ENCODE data around the gene TET3.
"Not testable (repeated sequence)": the region's sequence is repeated elsewhere in the genome, so short reads cannot be mapped to it uniquely, and the experiment has no call there.

TET3 gene

GRCh38 chr2:73984203-73984921, at the start of gene TET3:
TET3 (plus strand) TSS chr2:73984910; CDS start chr2:73986404, 1,494 bp downstream.
- DNase-seq: no peak

GRCh38 chr2:73935641-73936040, 49.1 kb upstream of the TET3 start:
- no peak for DNase-seq

- no peak for DNase-seq
These were observed 47.4 kb upstream of the TET3 start for GRCh38 chr2:73937103-73937885.

GRCh38 chr2:73937899-73938298, 46.8 kb upstream of the TET3 start:
- no peak for DNase-seq

GRCh38 chr2:73938718-73939352, 45.9 kb upstream of the TET3 start:
- DNase-seq: no peak

- DNase-seq: peak; percentile 32
These were observed 45.3 kb upstream of the TET3 start for GRCh38 chr2:73939419-73939818.

GRCh38 chr2:73940066-73940465, 44.6 kb upstream of the TET3 start:
- DNase-seq: not testable (repeated sequence)

GRCh38 chr2:73942664-73943063, 42.0 kb upstream of the TET3 start:
- no peak for DNase-seq

- no peak for DNase-seq
These were observed 40.0 kb upstream of the TET3 start for GRCh38 chr2:73944714-73945113.

- DNase-seq: no peak
These were observed 38.5 kb upstream of the TET3 start for GRCh38 chr2:73946215-73946614.

GRCh38 chr2:73946666-73947065, 38.0 kb upstream of the TET3 start:
- no peak for DNase-seq

GRCh38 chr2:73947412-73948018, 37.2 kb upstream of the TET3 start:
- no peak for DNase-seq

- no peak for DNase-seq
These were observed 34.9 kb upstream of the TET3 start for GRCh38 chr2:73949802-73950201.

GRCh38 chr2:73952499-73953446, 31.9 kb upstream of the TET3 start:
- DNase-seq: no peak

GRCh38 chr2:73956218-73956865, 28.4 kb upstream of the TET3 start:
- no peak for DNase-seq

GRCh38 chr2:73961274-73961673, 23.4 kb upstream of the TET3 start:
- DNase-seq: no peak

- no peak for DNase-seq
These were observed 22.7 kb upstream of the TET3 start for GRCh38 chr2:73961823-73962615.

- DNase-seq: no peak
These were observed 21.9 kb upstream of the TET3 start for GRCh38 chr2:73962798-73963197.

GRCh38 chr2:73963385-73964120, 21.2 kb upstream of the TET3 start:
- DNase-seq: no peak

GRCh38 chr2:73964223-73964622, 20.5 kb upstream of the TET3 start:
- DNase-seq: no peak

All from GDM1 (cell line).